Neutrophil (primary cell): ENCODE results near the gene WDR70.
"Not testable (repeated sequence)": the region's sequence is repeated elsewhere in the genome, so short reads cannot be mapped to it uniquely, and the experiment has no call there.

ENCODE experiments used
- H3K27ac ChIP-seq: fragments of 200-600 bp; sonication (generic); 2 replicates; pipeline ENCODE4 v1.5.1; 2016; ENCODE audit warnings: mild to moderate bottlenecking, moderate library complexity
- H3K27me3 ChIP-seq: fragments of 200-600 bp; sonication (generic); 2 replicates; pipeline ENCODE4 v1.6.0; 2016; ENCODE audit warnings: mild to moderate bottlenecking
- H3K36me3 ChIP-seq: fragments of 200-600 bp; sonication (generic); 2 replicates; pipeline ENCODE4 v1.5.1; 2017
- H3K4me1 ChIP-seq, 2 experiments: fragments of 200-600 bp in 1 of 2; sonication (generic) in 1 of 2; 1 replicate in 1 of 2; 2 replicates in 1 of 2; pipeline versions ENCODE4 v1.5.1 to v1.6.1; 2013 to 2016; ENCODE audit warnings: low read depth in 1 of 2, low read length in 1 of 2, mild to moderate bottlenecking in 1 of 2, moderate library complexity in 1 of 2; ENCODE audit not compliant: control insufficient read depth in 1 of 2, insufficient read depth in 1 of 2
- H3K4me3 ChIP-seq, 2 experiments: fragments of 200-600 bp in 1 of 2; sonication (generic) in 1 of 2; 1 replicate in 1 of 2; 2 replicates in 1 of 2; pipeline ENCODE4 v1.5.1; 2013 to 2016; ENCODE audit warnings: low read depth in 1 of 2, low read length in 1 of 2, mild to moderate bottlenecking in 1 of 2, moderate library complexity in 1 of 2
- H3K9me3 ChIP-seq: fragments of 200-600 bp; sonication (generic); 2 replicates; pipeline ENCODE4 v1.5.1; 2016
- CTCF ChIP-seq: fragments of 200-600 bp; sonication (generic); IDR thresholded peaks from 2 replicates; pipeline ENCODE4 v1.5.1; 2016; ENCODE audit warnings: antibody characterized with exemption

WDR70 gene

GRCh38 chr5:37582202-37582601 lies 203.1 kb downstream of the WDR70 start:
- no peaks in the 10 kb centered on the region for H3K4me1 ChIP-seq
- no peak overlapping the region for H3K27ac ChIP-seq
- no peak overlapping the region for H3K4me3 ChIP-seq
- TF ChIP-seq CTCF, result no peak
- no peaks in the 10 kb centered on the region for H3K9me3 ChIP-seq
- H3K36me3 ChIP-seq, result no peaks in the 10 kb centered on the region
- no peaks in the 10 kb centered on the region for H3K27me3 ChIP-seq

GRCh38 chr5:37593292-37593691 lies 214.2 kb downstream of the WDR70 start:
- H3K9me3 ChIP-seq, H3K27me3 ChIP-seq, H3K27ac ChIP-seq, H3K4me1 ChIP-seq, H3K4me3 ChIP-seq, H3K36me3 ChIP-seq: not testable (repeated sequence)

- not testable (repeated sequence) for H3K4me3 ChIP-seq, H3K27me3 ChIP-seq, H3K4me1 ChIP-seq, H3K9me3 ChIP-seq, H3K36me3 ChIP-seq, H3K27ac ChIP-seq
Measured at GRCh38 chr5:37594864-37595263, 215.7 kb downstream of the WDR70 start.

- TF ChIP-seq CTCF, result no peak
- no peak overlapping the region for H3K27ac ChIP-seq
- H3K4me3 ChIP-seq, result no peak overlapping the region
- H3K27me3 ChIP-seq, result no peaks in the 10 kb centered on the region
- no peaks in the 10 kb centered on the region for H3K9me3 ChIP-seq
- no peaks in the 10 kb centered on the region for H3K36me3 ChIP-seq
- H3K4me1 ChIP-seq, result no peaks in the 10 kb centered on the region
Measured at GRCh38 chr5:37598733-37599132, 219.6 kb downstream of the WDR70 start.

- Histone ChIP-seq H3K27ac (no peak overlapping the region), H3K4me1 (no peaks in the 10 kb centered on the region), H3K4me3 (no peak overlapping the region), H3K36me3 (no peaks in the 10 kb centered on the region), H3K27me3 (no peaks in the 10 kb centered on the region), H3K9me3 (no peaks in the 10 kb centered on the region)
- no peak for TF ChIP-seq CTCF
Measured at GRCh38 chr5:37601163-37601562, 222.0 kb downstream of the WDR70 start.

- no peak for TF ChIP-seq CTCF
- no peaks in the 10 kb centered on the region for H3K27me3 ChIP-seq
Measured at GRCh38 chr5:37603072-37603471, 224.0 kb downstream of the WDR70 start.

GRCh38 chr5:37604290-37604689 lies 225.2 kb downstream of the WDR70 start:
- TF ChIP-seq CTCF, result no peak
- Histone ChIP-seq H3K27me3 (no peaks in the 10 kb centered on the region), H3K27ac (no peak overlapping the region), H3K9me3 (no peaks in the 10 kb centered on the region), H3K4me1 (no peaks in the 10 kb centered on the region), H3K36me3 (no peaks in the 10 kb centered on the region), H3K4me3 (no peak overlapping the region)

More at GRCh38 chr5:37603072-37603471, 224.0 kb downstream of the WDR70 start:
- no peaks in the 10 kb centered on the region for H3K9me3 ChIP-seq
- H3K36me3 ChIP-seq, result no peaks in the 10 kb centered on the region
- no peak overlapping the region for H3K27ac ChIP-seq
- H3K4me3 ChIP-seq, result no peak overlapping the region
- no peaks in the 10 kb centered on the region for H3K4me1 ChIP-seq
